Parathyroid adenoma (tissue), 2 donors: ENCODE results near the gene TEKT2.

ENCODE experiments used
- H2AFZ ChIP-seq: fragments of 300-600 bp; sonication (generic); one replicate; pipeline ENCODE4 v1.7.0; 2017; ENCODE audit warnings: antibody characterized with exemption, mild to moderate bottlenecking
- H3K27ac ChIP-seq: fragments of 300-600 bp; sonication (generic); one replicate; pipeline ENCODE4 v1.7.0; 2017
- H3K27me3 ChIP-seq: fragments of 300-600 bp; sonication (generic); one replicate; pipeline ENCODE4 v1.7.0; 2017; ENCODE audit warnings: low read length; ENCODE audit not compliant: control insufficient read depth, insufficient read depth
- H3K36me3 ChIP-seq: fragments of 300-600 bp; sonication (generic); one replicate; pipeline ENCODE4 v1.7.0; 2017; ENCODE audit warnings: low read length; ENCODE audit not compliant: control insufficient read depth, insufficient read depth
- H3K4me1 ChIP-seq: fragments of 300-600 bp; sonication (generic); one replicate; pipeline ENCODE4 v1.7.0; 2017; ENCODE audit warnings: control low read depth
- H3K4me2 ChIP-seq: fragments of 300-600 bp; sonication (generic); one replicate; pipeline ENCODE4 v1.7.0; 2017; ENCODE audit warnings: low read length
- H3K4me3 ChIP-seq: fragments of 300-600 bp; sonication (generic); one replicate; pipeline ENCODE4 v1.7.0; 2017; ENCODE audit warnings: low read depth, low read length
- H3K79me2 ChIP-seq: fragments of 300-600 bp; sonication (generic); one replicate; pipeline ENCODE4 v1.7.0; 2017; ENCODE audit warnings: control low read depth
- H3K9ac ChIP-seq: fragments of 300-600 bp; sonication (generic); one replicate; pipeline ENCODE4 v1.7.0; 2017; ENCODE audit warnings: mild to moderate bottlenecking
- H3K9me3 ChIP-seq: fragments of 300-600 bp; sonication (generic); one replicate; pipeline ENCODE4 v1.7.0; 2017; ENCODE audit warnings: low read length; ENCODE audit not compliant: control insufficient read depth
- CTCF ChIP-seq: fragments of 300-600 bp; sonication (generic); IDR thresholded peaks from one replicate; pipeline ENCODE4 v1.7.0; 2017; ENCODE audit warnings: antibody characterized with exemption, mild to moderate bottlenecking
- donor health status: primary hyperparathyroidism.

Gene TEKT2

GRCh38 chr1:36122062-36123030 is 38.5 kb downstream of the TEKT2 start:
- Histone ChIP-seq H3K27ac (no peak overlapping the region), H3K9ac (no peak overlapping the region), H3K4me2 (no peak overlapping the region), H3K4me3 (no peak overlapping the region), H3K4me1 (no peaks in the 10 kb centered on the region), H3K36me3 (no peaks in the 10 kb centered on the region), H3K9me3 (no peaks in the 10 kb centered on the region), H3K79me2 (no peaks in the 10 kb centered on the region), H2AFZ (no peak overlapping the region), H3K27me3 (no peaks in the 10 kb centered on the region)
- TF ChIP-seq CTCF = no peak

- H3K4me1 ChIP-seq = no peaks in the 10 kb centered on the region
- H3K9ac ChIP-seq = no peak overlapping the region
Observed at GRCh38 chr1:36123356-36123755, 39.5 kb downstream of the TEKT2 start.

GRCh38 chr1:36124404-36125128 is 40.7 kb downstream of the TEKT2 start:
- H3K27ac ChIP-seq = no peak overlapping the region

More at GRCh38 chr1:36123356-36123755, 39.5 kb downstream of the TEKT2 start:
- Histone ChIP-seq H3K27ac (no peak overlapping the region), H3K27me3 (no peaks in the 10 kb centered on the region), H3K9me3 (no peaks in the 10 kb centered on the region), H2AFZ (no peak overlapping the region), H3K79me2 (no peaks in the 10 kb centered on the region), H3K4me3 (no peak overlapping the region), H3K4me2 (no peak overlapping the region), H3K36me3 (no peaks in the 10 kb centered on the region)
- TF ChIP-seq CTCF = no peak

GRCh38 chr1:36125129-36125991 is 41.5 kb downstream of the TEKT2 start, which contains the start of gene COL8A2:
TSS of gene COL8A2 (minus strand) at chr1:36125222. CDS start at chr1:36100242, 24,980 bp downstream.
- Histone ChIP-seq H3K9me3 (no peaks in the 10 kb centered on the region), H3K27me3 (no peaks in the 10 kb centered on the region), H3K4me1 (no peaks in the 10 kb centered on the region), H3K4me2 (peak within 1 kb of the TSS; percentile 53), H3K27ac (no peak within 1 kb of the TSS), H3K4me3 (no peak within 1 kb of the TSS), H3K36me3 (no peaks in the 10 kb centered on the region), H3K79me2 (no peaks in the 10 kb centered on the region), H2AFZ (peak within 1 kb of the TSS; percentile 58), H3K9ac (no peak within 1 kb of the TSS)
- no peak for TF ChIP-seq CTCF

More at GRCh38 chr1:36124404-36125128, 40.7 kb downstream of the TEKT2 start:
- Histone ChIP-seq H3K4me1 (no peaks in the 10 kb centered on the region), H3K4me3 (no peak overlapping the region), H3K9me3 (no peaks in the 10 kb centered on the region), H2AFZ (no peak overlapping the region), H3K4me2 (no peak overlapping the region), H3K79me2 (no peaks in the 10 kb centered on the region), H3K27me3 (no peaks in the 10 kb centered on the region), H3K36me3 (no peaks in the 10 kb centered on the region), H3K9ac (no peak overlapping the region)
- no peak for TF ChIP-seq CTCF
